Mesendoderm (in vitro differentiated cells): ENCODE results near the gene GLT1D1.

Source experiments
- DNase-seq: peaks from one replicate; pipeline ENCODE4 v3.0.0; 2013
- H2AK5ac ChIP-seq: 2 replicates; pipeline ENCODE4 v1.6.1; 2013; ENCODE audit warnings: low read length, inconsistent platforms
- H2BK120ac ChIP-seq: 2 replicates; pipeline ENCODE4 v1.6.1; 2013; ENCODE audit warnings: low read depth, mild to moderate bottlenecking, low read length, moderate library complexity, mixed read lengths
- H2BK15ac ChIP-seq: replicated peaks from 2 replicates; pipeline ENCODE4 v1.6.1; 2013; ENCODE audit warnings: low read depth, mild to moderate bottlenecking, moderate library complexity
- H2BK5ac ChIP-seq: 2 replicates; pipeline ENCODE4 v1.6.1; 2013; ENCODE audit warnings: low read length, inconsistent platforms
- H3K18ac ChIP-seq: 2 replicates; pipeline ENCODE4 v1.6.1; 2013; ENCODE audit warnings: mild to moderate bottlenecking, low read length, mixed read lengths
- H3K23ac ChIP-seq: one replicate; pipeline ENCODE4 v1.6.1; 2013; ENCODE audit warnings: low read length
- H3K27ac ChIP-seq: 2 replicates; pipeline ENCODE4 v1.5.1; 2013; ENCODE audit warnings: low read depth, mild to moderate bottlenecking, inconsistent platforms, low read length, moderate library complexity
- H3K27me3 ChIP-seq: 2 replicates; pipeline ENCODE4 v1.6.1; 2013; ENCODE audit warnings: low read length, control low read depth, mild to moderate bottlenecking, inconsistent platforms; ENCODE audit not compliant: insufficient read depth, poor library complexity
- H3K36me3 ChIP-seq: 2 replicates; pipeline ENCODE4 v1.6.1; 2013; ENCODE audit warnings: low read length, inconsistent platforms; ENCODE audit not compliant: control insufficient read depth, insufficient read depth
- H3K4ac ChIP-seq: one replicate; pipeline ENCODE4 v1.6.1; 2013; ENCODE audit warnings: low read depth, mild to moderate bottlenecking, low read length, moderate library complexity
- H3K4me1 ChIP-seq: 2 replicates; pipeline ENCODE4 v1.6.1; 2013; ENCODE audit warnings: low read depth, low read length, inconsistent platforms; ENCODE audit not compliant: control insufficient read depth
- H3K4me2 ChIP-seq: 2 replicates; pipeline ENCODE4 v1.6.1; 2013; ENCODE audit warnings: low read length
- H3K4me3 ChIP-seq: 2 replicates; pipeline ENCODE4 v1.5.1; 2013; ENCODE audit warnings: mild to moderate bottlenecking, low read length
- H3K56ac ChIP-seq: one replicate; pipeline ENCODE4 v1.6.1; 2013; ENCODE audit warnings: low read length
- H3K79me1 ChIP-seq: 2 replicates; pipeline ENCODE4 v1.6.1; 2013; ENCODE audit warnings: low read length, inconsistent platforms
- H3K79me2 ChIP-seq: 2 replicates; pipeline ENCODE4 v1.6.1; 2013; ENCODE audit warnings: mild to moderate bottlenecking, low read length; ENCODE audit not compliant: control insufficient read depth, insufficient read depth
- H3K9ac ChIP-seq: 2 replicates; pipeline ENCODE4 v1.6.1; 2013; ENCODE audit warnings: low read length, inconsistent platforms
- H4K5ac ChIP-seq: one replicate; pipeline ENCODE4 v1.6.1; 2013; ENCODE audit warnings: low read length
- H4K8ac ChIP-seq: one replicate; pipeline ENCODE4 v1.6.1; 2013; ENCODE audit warnings: low read depth, mild to moderate bottlenecking, control low read depth, low read length, moderate library complexity
- WGBS: extraction: QIAGEN DNeasy Blood & Tissue Kit; methylation state at CpG from one replicate; pipeline ENCODE4 v1.1.7; 2013; ENCODE audit warnings: low lambda C conversion rate, missing lambda C conversion rate; ENCODE audit not compliant: insufficient coverage; ENCODE audit errors: extremely low coverage; 5-methylcytosine and 5-hydroxymethylcytosine counted together

The GLT1D1 gene

GRCh38 chr12:129028844-129029243 lies 175.6 kb downstream of the GLT1D1 start:
- Histone ChIP-seq H3K4ac (no peak overlapping the region), H3K36me3 (no peaks in the 10 kb centered on the region), H3K4me3 (no peak overlapping the region), H3K27me3 (no peaks in the 10 kb centered on the region), H3K56ac (no peak overlapping the region), H2BK120ac (no peak overlapping the region), H4K5ac (no peak overlapping the region), H3K79me1 (no peaks in the 10 kb centered on the region), H3K9ac (no peak overlapping the region), H3K23ac (no peak overlapping the region), H2AK5ac (no peak overlapping the region), H2BK15ac (no peak overlapping the region), H3K4me2 (no peak overlapping the region), H3K18ac (no peak overlapping the region), H2BK5ac (no peak overlapping the region), H3K79me2 (no peaks in the 10 kb centered on the region), H4K8ac (no peak overlapping the region), H3K27ac (no peak overlapping the region), H3K4me1 (no peaks in the 10 kb centered on the region)
- no peak for DNase-seq
- WGBS, result no CpG with 5 or more reads among the region's 16 CpGs
